ENCODE results near the gene CSKMT.

DNA sequence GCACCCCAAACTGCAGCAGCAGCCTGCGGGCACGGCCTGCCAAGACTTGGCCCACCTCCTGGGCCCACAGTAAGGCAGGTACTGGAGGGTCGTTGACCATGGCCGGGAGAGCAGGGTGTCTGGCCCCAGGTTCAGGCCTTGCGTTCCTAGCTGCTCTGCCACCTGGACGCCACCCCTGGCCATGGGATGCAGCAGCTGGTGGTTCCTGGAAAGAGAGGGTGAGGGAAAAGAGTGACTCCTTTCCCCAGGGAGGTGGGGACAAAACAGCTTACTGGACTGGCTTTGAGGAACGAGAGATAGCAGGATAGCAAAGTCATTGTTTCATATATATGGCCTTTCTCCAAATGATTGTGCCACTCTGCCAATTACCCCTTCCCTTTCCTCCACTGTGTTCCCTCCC lies 40.3 kb downstream of the CSKMT start:
- TF ChIP-seq, protein P1, sequence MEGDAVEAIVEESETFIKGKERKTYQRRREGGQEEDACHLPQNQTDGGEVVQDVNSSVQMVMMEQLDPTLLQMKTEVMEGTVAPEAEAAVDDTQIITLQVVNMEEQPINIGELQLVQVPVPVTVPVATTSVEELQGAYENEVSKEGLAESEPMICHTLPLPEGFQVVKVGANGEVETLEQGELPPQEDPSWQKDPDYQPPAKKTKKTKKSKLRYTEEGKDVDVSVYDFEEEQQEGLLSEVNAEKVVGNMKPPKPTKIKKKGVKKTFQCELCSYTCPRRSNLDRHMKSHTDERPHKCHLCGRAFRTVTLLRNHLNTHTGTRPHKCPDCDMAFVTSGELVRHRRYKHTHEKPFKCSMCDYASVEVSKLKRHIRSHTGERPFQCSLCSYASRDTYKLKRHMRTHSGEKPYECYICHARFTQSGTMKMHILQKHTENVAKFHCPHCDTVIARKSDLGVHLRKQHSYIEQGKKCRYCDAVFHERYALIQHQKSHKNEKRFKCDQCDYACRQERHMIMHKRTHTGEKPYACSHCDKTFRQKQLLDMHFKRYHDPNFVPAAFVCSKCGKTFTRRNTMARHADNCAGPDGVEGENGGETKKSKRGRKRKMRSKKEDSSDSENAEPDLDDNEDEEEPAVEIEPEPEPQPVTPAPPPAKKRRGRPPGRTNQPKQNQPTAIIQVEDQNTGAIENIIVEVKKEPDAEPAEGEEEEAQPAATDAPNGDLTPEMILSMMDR (IDR thresholded peaks at IDR 0.05; ENCODE audit: borderline replicate concordance, extremely low read depth, low read length, poor library complexity, severe bottlenecking): no peak
- TF ChIP-seq EZH2 (IDR thresholded peaks at IDR 0.05; ENCODE audit: borderline replicate concordance, low read depth, low read length, severe bottlenecking): no peak
